K562 (cell line): ENCODE data around the gene HSPA4. TPM values are rescaled to one million over a fixed set of nuclear protein-coding genes. Genes with fewer than 3 reads are reported as not detected.

Source experiments
- FUS ChIP-seq: fragments of 200-400 bp; formaldehyde crosslinking; optimal IDR thresholded peaks from 2 replicates; pipeline ENCODE3; 2017; ENCODE audit warnings: low read depth, low read length
- GABPB1 ChIP-seq: sonication (generic); formaldehyde crosslinking; IDR thresholded peaks from 2 replicates; pipeline ENCODE4 v1.8.0; 2022; ENCODE audit warnings: mild to moderate bottlenecking, missing genetic modification reagents
- HMBOX1 ChIP-seq: sonication (generic); IDR thresholded peaks from 2 replicates; pipeline ENCODE4 v1.6.1; 2016
- HNRNPLL ChIP-seq: fragments of 200-400 bp; formaldehyde crosslinking; IDR thresholded peaks from 2 replicates; pipeline ENCODE4 v1.6.1; 2017; ENCODE audit warnings: low read length, low read depth, mild to moderate bottlenecking; ENCODE audit not compliant: poor library complexity, severe bottlenecking
- NFATC3 ChIP-seq: fragments of 450-650 bp; IDR thresholded peaks from 2 replicates; pipeline ENCODE4 v1.6.1; 2017; ENCODE audit warnings: mild to moderate bottlenecking
- NFIC ChIP-seq: fragments of 450-650 bp; IDR thresholded peaks from 2 replicates; pipeline ENCODE4 v1.6.1; 2017; ENCODE audit warnings: mild to moderate bottlenecking, inconsistent platforms
- NR2C1 ChIP-seq, 2 experiments: fragments of 450-650 bp; IDR thresholded peaks; 2 replicates each; pipeline ENCODE4 v1.6.1; 2017; ENCODE audit warnings: mild to moderate bottlenecking in 2 of 2, antibody characterized with exemption in 1 of 2, inconsistent platforms in 1 of 2, missing compliant biosample characterization in 1 of 2, missing genetic modification characterization in 1 of 2
- TAF7 ChIP-seq: fragments of 450-650 bp; IDR thresholded peaks from 2 replicates; pipeline ENCODE4 v1.6.1; 2016; ENCODE audit warnings: missing genetic modification characterization, missing compliant biosample characterization
- ZNF184 ChIP-seq: sonication (generic); formaldehyde crosslinking; IDR thresholded peaks from 2 replicates; pipeline ENCODE4 v1.5.0; 2020; ENCODE audit warnings: missing genetic modification reagents
- ZNF277 ChIP-seq: fragments of 250-450 bp; sonication (Bioruptor Pico); IDR thresholded peaks from 2 replicates; pipeline ENCODE4 v1.8.0; 2022; ENCODE audit warnings: inconsistent platforms, mild to moderate bottlenecking, moderate library complexity, borderline replicate concordance
- ZNF311 ChIP-seq: fragments of 250-450 bp; sonication (Bioruptor Pico); IDR thresholded peaks from 2 replicates; pipeline ENCODE4 v1.4.0; 2020; ENCODE audit warnings: mild to moderate bottlenecking, moderate library complexity
- ZNF316 ChIP-seq: fragments of 450-650 bp; IDR thresholded peaks from 2 replicates; pipeline ENCODE4 v1.6.1; 2016
- polyA plus RNA-seq, 8 experiments: library from polyadenylated mRNA; depleted of rRNA in 4 of 8; stranded (reverse) in 5 of 8; unstranded in 3 of 8; fragments of >200 nt; fragmentation: Nextera tagmentation in 2 of 8; fragmentation: Illumina TruSeq in 1 of 8; extraction: Ambion mirVana in 2 of 8; extraction: Trizol in 1 of 8; gene quantifications; 2 replicates each; pipeline versions ENCODE4 v1.2.1 to v1.2.3, GENCODE V29; 2011 to 2014; ENCODE audit warnings: inconsistent platforms in 1 of 8, missing spikeins in 1 of 8
- total RNA-seq, 7 experiments: library from RNA; depleted of rRNA in 6 of 7; stranded (reverse); fragments of >200 nt in 6 of 7; fragmentation: Illumina TruSeq in 2 of 7; extraction: Trizol in 2 of 7; gene quantifications; 2 replicates each; pipeline versions ENCODE4 v1.2.1 to v1.2.3, GENCODE V29; 2011 to 2021; ENCODE audit warnings: low replicate concordance in 1 of 7
- TF ChIP-seq, protein P1 (sequence below), 2 experiments: fragments of 450-650 bp; IDR thresholded peaks; 2 replicates each; pipeline ENCODE4 v1.6.1; 2016; ENCODE audit warnings: mild to moderate bottlenecking in 2 of 2, borderline replicate concordance in 1 of 2, low read depth in 1 of 2, moderate library complexity in 1 of 2
- TF ChIP-seq, protein P2 (sequence below): sonication (generic); formaldehyde crosslinking; IDR thresholded peaks from 2 replicates; pipeline ENCODE4 v1.8.0; 2022; ENCODE audit warnings: mild to moderate bottlenecking, missing genetic modification reagents

Gene HSPA4
- total and polyA plus RNA-seq, 9 of the 15 experiments (the other 6 are each of a cell fraction or from before 2014, with no cell fraction given), result 90.3 to 286 (median 148) TPM

DNA sequence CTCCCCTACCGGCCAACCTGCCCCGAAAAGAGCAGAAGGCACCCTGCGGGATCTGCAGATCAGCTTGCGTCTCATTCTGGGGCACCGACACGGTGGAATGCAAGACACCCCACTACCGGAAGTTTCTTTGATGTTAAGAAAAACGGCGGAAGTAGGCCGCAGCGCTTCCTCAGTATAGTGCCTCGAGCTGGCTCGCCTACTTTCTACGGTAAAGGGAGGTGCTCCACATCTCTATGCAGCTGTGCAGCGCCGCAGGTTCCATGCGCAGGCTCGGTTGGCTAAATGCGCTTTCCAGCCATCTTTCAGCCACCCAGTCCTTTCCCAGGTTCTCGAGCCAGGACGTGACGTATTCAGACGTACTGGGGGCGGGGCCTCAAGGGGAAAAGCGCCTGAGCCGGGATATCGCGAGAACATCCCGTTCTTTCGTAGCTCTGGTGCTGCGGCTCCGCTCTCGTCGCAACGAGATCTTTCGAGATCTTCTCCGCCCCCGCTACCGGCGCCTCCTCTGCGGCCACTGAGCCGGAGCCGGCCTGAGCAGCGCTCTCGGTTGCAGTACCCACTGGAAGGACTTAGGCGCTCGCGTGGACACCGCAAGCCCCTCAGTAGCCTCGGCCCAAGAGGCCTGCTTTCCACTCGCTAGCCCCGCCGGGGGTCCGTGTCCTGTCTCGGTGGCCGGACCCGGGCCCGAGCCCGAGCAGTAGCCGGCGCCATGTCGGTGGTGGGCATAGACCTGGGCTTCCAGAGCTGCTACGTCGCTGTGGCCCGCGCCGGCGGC is at the start of gene HSPA4 (continued):
- TF ChIP-seq ZNF277 (CRISPR knock-in tag), result no peak
- TF ChIP-seq ZNF184 (CRISPR knock-in tag), result no peak
- TF ChIP-seq ZNF316, result no peak
- peak; percentile 87 for TF ChIP-seq TAF7 (tag)
- TF ChIP-seq GABPB1, result peak; percentile 89
- TF ChIP-seq, protein P1, sequence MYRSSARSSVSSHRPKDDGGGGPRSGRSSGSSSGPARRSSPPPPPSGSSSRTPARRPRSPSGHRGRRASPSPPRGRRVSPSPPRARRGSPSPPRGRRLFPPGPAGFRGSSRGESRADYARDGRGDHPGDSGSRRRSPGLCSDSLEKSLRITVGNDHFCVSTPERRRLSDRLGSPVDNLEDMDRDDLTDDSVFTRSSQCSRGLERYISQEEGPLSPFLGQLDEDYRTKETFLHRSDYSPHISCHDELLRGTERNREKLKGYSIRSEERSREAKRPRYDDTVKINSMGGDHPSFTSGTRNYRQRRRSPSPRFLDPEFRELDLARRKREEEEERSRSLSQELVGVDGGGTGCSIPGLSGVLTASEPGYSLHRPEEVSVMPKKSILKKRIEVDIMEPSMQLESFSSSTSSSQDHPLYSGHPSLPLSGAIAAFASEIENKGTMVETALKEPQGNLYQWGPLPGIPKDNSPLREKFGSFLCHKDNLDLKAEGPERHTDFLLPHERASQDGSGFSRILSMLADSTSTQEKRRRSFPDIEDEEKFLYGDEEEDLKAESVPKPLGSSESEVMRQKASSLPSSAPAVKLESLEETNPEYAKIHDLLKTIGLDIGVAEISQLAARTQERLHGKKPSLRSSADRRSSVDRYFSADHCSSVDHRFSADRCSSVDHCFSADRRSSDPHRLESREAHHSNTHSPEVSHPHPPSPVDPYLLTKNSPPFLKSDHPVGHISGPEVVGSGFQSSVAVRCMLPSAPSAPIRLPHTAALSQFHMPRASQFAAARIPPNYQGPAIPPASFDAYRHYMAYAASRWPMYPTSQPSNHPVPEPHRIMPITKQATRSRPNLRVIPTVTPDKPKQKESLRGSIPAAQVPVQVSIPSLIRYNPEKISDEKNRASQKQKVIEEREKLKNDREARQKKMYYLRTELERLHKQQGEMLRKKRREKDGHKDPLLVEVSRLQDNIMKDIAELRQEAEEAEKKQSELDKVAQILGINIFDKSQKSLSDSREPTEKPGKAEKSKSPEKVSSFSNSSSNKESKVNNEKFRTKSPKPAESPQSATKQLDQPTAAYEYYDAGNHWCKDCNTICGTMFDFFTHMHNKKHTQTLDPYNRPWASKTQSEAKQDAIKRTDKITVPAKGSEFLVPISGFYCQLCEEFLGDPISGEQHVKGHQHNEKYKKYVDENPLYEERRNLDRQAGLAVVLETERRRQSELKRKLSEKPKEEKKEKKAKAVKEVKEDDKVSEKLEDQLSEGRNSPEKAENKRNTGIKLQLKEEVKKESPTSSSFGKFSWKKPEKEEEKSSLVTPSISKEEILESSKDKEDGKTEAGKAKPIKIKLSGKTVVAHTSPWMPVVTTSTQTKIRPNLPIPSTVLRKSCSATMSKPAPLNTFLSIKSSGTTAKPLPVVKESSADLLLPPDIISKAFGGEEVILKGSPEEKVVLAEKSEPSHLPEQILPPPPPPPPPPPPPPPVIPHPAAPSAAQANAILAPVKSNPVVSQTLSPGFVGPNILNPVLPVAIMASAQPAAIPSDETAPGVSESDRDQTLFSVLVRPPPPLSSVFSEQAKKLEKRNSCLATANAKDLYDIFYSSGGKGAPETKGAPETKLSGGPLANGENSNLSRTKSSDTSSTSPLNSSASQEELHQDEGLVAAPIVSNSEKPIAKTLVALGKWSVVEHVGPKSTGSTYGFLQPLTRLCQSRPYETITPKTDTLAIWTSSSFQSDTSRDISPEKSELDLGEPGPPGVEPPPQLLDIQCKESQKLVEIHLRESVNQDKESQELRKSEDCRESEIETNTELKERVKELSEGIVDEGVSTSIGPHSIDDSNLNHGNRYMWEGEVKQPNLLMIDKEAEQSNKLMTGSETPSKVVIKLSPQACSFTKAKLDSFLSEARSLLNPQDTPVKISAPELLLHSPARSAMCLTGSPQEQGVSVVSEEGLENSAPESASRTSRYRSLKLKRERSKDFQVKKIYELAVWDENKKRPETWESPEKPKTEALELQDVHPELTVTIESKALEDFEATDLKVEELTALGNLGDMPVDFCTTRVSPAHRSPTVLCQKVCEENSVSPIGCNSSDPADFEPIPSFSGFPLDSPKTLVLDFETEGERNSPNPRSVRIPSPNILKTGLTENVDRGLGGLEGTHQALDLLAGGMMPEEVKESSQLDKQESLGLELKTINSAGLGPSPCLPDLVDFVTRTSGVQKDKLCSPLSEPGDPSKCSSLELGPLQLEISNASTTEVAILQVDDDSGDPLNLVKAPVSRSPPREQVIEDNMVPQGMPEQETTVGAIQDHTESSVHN (IDR thresholded peaks at IDR 0.05; ENCODE audit: borderline replicate concordance in 1 of 2, low read depth in 1 of 2), result 0 out of 4 replicates have a peak, but pooled peaks of 1 of the 2 experiments have one; percentile 39
- no peak for TF ChIP-seq FUS
- TF ChIP-seq ZNF311 (CRISPR knock-in tag), result peak; percentile 60; the same call in 1 of the 2 replicates
- TF ChIP-seq NFIC, result peak; percentile 56
- TF ChIP-seq, protein P2, sequence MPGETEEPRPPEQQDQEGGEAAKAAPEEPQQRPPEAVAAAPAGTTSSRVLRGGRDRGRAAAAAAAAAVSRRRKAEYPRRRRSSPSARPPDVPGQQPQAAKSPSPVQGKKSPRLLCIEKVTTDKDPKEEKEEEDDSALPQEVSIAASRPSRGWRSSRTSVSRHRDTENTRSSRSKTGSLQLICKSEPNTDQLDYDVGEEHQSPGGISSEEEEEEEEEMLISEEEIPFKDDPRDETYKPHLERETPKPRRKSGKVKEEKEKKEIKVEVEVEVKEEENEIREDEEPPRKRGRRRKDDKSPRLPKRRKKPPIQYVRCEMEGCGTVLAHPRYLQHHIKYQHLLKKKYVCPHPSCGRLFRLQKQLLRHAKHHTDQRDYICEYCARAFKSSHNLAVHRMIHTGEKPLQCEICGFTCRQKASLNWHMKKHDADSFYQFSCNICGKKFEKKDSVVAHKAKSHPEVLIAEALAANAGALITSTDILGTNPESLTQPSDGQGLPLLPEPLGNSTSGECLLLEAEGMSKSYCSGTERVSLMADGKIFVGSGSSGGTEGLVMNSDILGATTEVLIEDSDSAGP (CRISPR knock-in tag), result no peak
- TF ChIP-seq NR2C1 (IDR thresholded peaks at IDR 0.05), result no peak
- TF ChIP-seq NR2C1 (tag; IDR thresholded peaks at IDR 0.05), result no peak
- peak; percentile 94 for TF ChIP-seq HNRNPLL
- TF ChIP-seq NFATC3, result no peak
- peak; percentile 72; the same call in 1 of the 2 replicates for TF ChIP-seq HMBOX1
